ENCODE measurements around the gene FYTTD1. TPM values are rescaled to one million over a fixed set of nuclear protein-coding genes. Genes with fewer than 3 reads are reported as not detected.
"Not testable (repeated sequence)": the region's sequence is repeated elsewhere in the genome, so short reads cannot be mapped to it uniquely, and the experiment has no call there.

Gene FYTTD1, protein sequence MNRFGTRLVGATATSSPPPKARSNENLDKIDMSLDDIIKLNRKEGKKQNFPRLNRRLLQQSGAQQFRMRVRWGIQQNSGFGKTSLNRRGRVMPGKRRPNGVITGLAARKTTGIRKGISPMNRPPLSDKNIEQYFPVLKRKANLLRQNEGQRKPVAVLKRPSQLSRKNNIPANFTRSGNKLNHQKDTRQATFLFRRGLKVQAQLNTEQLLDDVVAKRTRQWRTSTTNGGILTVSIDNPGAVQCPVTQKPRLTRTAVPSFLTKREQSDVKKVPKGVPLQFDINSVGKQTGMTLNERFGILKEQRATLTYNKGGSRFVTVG
- 72.6 and 77.9 TPM in 2 replicates for total RNA-seq (2014; rRNA removed; shearing (Covaris generic))

DNA sequence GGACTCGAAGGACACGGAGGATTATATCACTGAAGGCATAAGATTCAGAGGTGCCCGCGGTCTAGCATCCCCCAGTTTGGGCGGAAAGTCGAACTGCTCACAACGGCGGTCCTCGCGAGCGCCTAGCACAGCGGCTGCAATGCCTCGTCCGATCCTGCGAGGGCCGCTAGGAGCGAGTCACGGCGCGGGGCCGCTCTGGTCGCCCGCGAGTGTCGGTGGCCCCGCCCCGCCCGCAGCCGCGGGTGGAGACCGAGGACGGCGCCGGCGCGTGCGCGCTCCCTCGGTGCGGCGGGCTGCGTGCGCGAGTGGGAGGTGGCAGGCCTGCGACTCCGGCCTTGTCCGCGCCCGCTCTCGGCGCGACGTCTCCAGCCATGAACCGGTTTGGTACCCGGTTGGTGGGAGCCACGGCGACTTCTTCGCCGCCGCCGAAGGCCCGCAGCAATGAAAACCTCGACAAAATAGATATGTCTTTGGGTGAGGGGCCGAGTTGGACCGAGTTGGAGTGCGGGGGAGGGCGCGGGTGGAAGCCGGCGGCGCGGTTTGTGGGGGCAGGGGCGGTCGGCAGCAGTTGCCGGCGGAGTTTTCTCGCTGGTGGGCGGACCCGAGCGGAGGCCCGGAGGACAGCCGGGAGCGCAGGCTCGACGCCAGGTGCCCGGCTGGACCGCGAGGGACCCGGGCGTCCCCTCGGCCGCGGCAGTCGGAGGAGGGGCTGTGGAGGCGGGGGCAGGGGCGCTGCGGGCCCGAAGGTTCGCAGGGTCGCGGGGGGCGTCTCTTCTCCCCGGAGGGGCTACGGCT lies at the start of gene FYTTD1:
TSS of gene FYTTD1 (plus strand) at position 283 of the 795 bp plus-strand sequence. CDS start at position 372, 89 bp downstream.
- DNase-seq (ENCODE audit: low read depth) = peak; percentile 89

DNA sequence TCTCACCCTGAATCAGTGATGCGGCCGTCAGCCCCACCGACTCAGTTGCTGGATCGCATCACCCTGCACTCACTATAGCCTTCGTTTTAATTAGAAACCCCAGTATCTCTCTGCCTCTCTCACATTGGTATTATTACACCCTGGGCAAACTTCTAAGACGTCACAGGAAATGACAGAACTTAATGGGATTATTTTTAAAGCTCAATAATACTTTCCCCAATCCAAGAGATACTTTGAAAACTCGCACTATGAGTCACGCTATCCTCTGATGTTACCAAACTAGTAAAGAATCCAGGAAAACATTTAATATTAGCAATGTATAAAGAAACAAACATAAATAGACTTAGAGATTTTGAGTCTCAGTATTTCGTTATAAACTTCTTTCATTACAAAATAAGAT lies 49.6 kb upstream of the FYTTD1 start:
- DNase-seq (ENCODE audit: low read depth) = no peak

DNA sequence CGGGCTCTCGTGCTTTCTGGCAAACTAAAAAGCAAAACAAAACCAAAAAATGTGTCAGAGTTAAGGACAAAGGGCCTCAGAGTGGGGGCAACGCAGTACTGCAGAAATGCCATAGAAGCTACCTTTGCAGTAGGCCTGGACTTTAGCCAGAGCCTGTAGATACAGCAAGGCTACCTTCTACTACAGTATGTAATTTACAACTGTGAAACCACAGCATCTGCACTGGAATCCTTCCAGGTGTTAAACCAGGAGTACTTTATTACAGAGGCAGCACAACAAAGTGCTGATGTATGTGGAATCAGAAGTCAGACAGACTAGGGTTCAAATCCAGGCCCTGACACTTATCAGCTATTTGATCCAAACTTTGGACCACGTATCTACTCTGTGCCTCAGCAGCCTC lies 47.8 kb upstream of the FYTTD1 start:
- no peak for DNase-seq (ENCODE audit: low read depth)

DNA sequence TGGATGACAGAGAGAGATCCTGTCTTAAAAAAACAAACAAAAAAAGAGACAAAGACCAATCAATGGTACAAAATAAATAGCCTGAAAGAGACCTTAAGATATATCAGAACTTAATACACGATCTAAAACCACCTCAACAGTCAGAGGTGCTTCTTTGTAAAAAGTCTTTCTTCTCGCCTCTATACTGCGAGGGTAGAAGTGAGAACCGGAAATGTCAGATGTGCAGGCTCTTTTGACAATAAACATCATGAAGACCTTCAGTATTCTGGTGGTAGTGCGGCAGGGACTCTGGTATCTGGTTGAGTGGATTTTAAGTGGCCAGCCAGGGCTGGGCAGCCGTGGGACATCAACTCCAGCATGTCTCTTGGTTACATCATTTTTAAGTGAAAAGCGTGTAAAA lies 43.0 kb upstream of the FYTTD1 start:
- DNase-seq (ENCODE audit: low read depth) = no peak

DNA sequence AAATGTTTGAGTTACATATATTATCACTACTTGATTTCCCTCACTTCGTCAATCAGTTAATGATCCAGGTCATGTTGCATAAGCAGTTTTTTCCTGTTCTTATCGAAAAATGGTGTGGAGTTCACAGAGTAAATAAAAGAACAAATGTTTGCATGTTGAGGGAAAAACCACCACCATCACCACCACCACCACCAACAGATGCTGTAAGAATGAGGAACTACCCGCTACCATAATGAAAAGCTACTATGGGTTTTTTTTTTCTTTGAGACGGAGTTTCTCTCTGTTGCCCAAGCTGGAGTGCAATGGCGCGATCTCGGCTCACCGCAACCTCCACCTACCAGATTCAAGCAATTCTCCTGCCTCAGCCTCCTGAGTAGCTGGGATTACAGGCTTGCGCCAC lies 40.5 kb upstream of the FYTTD1 start:
- DNase-seq (ENCODE audit: low read depth) = no peak

DNA sequence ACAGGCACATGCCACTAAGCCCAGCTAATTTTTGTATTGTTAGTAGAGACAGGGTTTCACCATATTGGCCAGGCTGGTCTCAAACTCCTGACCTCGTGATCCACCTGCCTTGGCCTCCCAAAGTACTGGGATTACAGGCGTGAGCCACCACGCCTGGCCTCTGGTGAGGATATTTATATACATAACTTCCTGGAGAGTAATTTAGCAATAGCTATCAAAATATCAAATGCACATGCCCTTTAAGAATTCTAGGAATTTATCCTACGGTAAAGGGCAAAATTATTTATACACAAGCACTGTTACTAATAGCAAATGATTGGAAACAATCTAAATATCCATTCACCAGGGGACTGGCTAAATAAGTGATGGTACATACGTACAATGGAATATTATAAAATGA lies 38.7 kb upstream of the FYTTD1 start:
- not testable (repeated sequence) for DNase-seq (ENCODE audit: low read depth)

DNA sequence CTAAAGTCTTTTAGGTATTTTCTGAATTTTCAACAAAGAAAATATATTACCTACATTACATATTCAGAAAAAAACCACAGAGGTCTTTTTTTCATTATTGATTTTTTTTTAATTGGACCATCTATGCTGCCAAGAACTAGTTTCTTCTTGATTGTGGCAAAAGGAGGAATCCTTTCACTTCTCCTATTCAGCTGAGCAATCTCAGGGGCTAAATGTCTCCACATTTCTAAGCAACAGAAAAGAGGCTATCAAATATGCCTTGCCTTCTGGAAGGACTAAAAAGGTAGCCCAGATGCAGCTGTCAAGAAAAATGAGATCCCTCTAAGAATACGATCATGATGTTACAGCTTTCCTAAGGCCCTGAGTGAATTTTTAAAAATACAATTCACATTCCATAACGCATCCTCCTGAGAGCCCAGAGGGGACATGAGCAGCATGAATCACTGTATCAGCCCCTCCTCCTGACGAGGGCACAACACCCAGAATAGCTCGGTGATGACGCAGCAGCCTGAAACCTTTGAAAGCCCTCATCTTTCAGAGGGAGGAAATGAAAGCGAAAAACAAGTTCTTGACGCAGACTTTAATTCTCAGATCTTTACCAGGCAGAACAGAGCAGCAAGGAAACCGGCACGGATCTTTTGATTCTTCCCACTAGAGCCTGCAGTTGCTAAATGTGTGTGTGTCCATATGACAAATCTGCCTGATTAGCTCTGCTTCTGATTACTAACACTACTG lies 37.5 kb upstream of the FYTTD1 start:
- DNase-seq (ENCODE audit: low read depth) = peak; percentile 97

DNA sequence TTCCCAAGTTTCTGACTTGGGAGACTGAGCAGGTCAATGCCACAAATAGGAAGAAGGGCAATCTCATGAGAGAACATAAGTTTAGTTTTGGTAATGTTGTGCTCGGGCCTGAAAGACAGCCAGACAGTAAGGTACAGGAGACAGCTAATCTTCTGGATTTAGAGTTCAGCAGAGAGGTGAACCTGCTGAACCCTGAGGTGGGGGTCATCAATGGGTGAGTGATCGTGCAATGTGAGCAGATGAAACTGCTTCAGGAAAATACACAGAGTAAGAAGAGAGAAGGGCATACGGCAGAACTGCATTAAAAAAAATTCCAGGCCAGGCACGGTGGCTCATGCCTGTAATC lies 36.2 kb upstream of the FYTTD1 start:
- no peak for DNase-seq (ENCODE audit: low read depth)

DNA sequence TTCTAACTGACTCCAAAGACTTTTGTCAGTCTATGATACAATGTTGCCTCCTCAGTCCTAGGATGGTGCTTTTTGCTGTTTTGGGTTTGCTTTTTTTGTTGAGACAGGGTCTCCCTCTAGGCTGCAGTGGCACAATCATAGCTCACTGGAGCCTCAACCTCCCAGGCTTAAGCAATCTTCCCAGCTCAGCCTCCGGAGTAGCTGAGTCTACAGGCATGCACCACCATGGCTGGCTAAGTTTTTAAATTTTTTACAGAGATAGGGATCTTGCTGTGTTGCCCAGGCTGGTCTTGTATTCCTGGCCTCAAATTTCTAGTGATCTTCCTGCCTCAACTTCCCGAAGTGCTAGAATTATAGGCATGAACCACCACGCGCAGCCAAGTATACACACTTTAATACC lies 35.4 kb upstream of the FYTTD1 start:
- no peak for DNase-seq (ENCODE audit: low read depth)

DNA sequence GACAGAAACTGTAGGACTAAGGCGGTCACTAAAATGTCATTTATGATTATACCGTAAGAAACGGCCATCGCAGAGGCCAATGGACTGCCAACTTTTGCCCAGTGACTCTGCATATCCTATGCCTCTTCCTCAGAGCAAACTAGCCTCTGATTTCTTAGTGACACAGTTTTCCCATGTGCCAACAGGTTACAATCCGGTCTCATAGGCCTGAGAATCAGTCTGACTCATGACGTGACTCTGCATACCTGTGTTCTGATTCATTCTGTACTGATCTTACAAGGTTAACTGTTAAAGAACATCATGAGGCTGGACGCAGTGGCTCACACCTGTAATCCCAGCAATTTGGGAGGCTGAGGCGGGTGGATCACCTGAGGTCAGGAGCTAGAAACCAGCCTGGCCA lies 30.8 kb upstream of the FYTTD1 start:
- DNase-seq (ENCODE audit: low read depth) = peak; percentile 66

DNA sequence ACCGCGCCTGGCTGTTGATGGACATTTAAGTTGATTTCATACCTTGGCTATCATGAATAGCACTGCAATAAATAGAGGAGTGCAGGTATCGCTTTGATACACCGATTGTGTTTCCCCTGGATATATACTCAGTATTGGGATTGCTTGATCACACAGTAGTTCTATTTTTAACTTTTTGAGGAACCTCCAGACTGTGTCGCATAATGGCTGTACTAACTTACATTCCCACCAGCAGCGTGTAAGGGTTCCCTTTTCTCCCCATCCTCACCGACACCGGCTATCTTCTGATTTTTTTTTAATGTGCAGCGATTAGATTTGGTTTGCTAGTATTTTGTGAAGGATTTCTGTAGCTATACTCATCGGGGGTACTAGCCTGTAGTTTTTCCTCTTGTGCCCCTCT lies 29.0 kb upstream of the FYTTD1 start:
- no peak for DNase-seq (ENCODE audit: low read depth)

DNA sequence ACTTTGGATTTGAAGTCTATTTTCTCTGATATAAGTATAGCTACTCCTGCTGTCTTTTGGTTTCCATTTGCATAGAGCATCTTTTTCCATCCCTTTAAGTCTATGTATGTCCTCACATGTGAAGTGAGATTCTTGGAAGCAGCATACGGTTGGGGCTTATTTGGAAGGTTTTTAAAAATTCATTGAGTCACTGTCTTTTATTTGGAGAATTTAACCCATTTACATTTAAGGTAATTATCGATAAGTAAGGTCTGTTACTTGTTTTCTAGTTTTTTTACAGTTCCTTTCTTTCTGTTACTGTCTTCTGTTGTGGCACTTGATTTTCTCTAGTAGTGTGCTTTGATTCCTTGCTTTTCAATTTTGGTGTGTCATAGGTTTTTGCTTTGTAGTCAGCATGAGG lies 26.9 kb upstream of the FYTTD1 start:
- DNase-seq (ENCODE audit: low read depth) = no peak

DNA sequence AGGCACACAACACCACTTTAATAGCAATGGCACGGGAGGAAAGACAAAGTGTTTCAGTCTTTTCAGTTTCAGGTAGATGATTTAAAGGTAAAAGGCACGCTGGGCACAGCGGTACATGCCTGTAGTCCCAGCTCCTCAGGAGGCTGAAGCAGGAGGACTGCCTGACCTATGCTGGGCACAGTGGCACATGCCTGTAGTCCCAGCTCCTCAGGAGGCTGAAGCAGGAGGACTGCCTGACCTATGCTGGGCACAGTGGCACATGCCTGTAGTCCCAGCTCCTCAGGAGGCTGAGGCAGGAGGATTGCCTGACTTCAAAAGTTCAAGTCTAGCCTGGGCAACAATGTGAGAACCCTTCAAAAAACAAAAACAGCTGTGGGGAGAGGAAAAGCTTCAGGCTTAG lies 21.8 kb upstream of the FYTTD1 start:
- not testable (repeated sequence) for DNase-seq (ENCODE audit: low read depth)

DNA sequence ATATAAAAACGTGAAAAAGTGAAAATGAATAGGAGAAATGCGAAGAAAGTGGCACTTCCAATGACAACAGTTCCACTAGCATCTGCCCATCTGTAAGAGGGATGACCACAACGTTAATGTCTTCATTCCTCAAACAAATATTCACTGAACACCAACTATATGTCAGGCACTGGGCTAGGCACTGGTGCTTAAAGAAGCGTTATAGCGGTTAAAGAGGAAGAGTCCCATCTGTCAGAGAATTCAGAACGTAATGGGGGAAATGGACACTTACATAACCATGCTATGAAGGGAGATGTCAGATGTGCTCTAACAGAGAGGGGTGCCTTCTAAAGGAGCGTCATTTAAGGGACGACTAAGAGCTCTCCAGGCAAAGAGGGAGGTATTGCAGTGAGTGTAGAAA lies 21.2 kb upstream of the FYTTD1 start:
- DNase-seq (ENCODE audit: low read depth) = no peak

DNA sequence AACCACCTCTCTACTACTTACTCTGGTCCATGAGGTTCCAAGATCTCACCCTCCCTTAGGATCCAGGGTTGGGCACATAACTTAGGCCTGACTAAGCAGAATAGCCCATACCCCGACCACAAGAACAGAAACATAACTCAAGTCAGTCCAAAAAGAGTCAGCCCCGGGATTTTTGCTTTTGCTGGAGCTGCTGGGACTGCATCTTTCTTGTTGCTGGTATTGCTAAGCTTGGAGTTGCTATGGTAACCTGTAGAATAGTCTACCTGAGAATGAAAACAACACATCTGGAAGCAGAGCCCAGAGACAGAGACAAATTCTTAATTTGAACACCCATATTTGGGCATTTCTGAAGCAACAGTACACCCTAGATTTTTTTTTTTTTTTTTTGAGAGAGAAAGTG lies 19.5 kb upstream of the FYTTD1 start:
- peak; percentile 89 for DNase-seq (ENCODE audit: low read depth)

DNA sequence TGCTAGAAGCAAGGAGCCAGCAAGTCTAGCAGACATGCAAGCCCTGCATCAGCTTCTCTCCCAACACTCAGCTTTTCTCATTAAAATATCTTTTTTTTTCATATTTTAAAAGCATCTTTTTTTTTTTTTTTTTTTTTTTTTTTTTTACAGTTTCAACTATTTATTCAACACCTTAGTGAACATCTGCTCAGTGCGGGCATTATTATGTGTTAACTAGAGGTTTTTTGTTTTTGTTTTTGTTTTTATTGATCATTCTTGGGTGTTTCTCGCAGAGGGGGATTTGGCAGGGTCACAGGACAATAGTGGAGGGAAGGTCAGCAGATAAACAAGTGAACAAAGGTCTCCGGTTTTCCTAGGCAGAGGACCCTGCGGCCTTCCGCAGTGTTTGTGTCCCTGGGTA lies 18.9 kb upstream of the FYTTD1 start:
- not testable (repeated sequence) for DNase-seq (ENCODE audit: low read depth)

DNA sequence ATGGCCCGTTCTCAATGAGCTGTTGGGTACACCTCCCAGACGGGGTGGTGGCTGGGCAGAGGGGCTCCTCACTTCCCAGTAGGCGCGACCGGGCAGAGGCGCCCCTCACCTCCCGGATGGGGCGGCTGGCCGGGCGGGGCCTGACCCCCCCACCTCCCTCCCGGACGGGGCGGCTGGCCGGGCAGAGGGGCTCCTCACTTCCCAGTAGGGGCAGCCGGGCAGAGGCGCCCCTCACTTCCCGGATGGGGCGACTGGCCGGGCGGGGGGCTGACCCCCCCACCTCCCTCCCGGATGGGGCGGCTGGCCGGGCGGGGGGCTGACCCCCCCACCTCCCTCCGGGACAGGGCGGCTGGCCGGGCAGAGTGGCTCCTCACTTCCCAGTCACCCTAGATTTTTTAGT lies 18.2 kb upstream of the FYTTD1 start:
- DNase-seq (ENCODE audit: low read depth) = not testable (repeated sequence)

DNA sequence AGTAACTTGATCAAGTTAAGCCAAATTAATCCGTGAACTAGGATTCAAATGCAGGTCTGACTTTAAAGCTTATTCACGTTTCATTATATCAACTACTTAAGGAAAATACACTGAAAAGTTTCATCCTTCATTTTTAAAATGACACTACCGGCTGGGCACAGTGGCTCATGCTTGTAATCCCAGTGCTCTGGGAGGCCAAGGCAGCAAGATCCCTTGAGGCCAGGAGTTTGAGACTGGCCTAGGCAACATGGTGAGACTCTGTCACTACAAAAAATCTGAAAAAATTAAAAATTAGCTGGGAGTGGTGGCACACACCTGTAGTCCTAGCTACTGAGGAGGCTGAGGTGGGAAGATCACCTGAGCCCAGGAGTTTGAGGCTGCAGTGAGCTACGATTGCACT lies 16.6 kb upstream of the FYTTD1 start:
- DNase-seq (ENCODE audit: low read depth) = no peak

DNA sequence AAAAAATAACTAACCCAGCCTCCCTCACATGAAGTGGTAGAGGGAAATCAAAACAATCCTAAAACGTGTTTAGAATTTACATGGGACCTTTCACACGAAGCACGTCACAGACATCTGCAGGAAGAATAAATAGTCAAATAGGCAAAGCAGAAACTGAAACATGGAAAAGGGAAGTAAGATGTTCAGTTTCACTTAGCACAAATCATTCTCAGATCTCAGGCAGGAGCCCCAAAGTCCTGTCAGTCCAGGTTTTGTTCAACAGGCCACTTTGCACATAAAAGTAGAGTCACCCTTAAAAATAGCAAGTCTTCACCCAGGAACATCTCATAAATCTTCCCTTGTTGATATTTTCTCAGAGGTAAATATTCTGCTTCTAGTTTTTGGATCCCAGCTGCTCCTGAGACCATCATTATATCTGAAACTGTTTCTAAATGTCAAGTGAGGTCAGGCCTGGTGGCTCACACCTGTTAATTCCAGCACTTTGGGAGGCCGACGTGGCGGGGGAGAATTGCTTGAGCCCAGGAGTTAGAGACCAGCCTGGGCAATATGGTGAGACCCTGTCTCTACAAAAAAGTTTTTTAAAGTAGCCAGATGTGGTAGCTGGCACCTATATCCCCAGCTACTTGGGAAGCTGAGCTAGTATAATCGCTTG lies 14.9 kb upstream of the FYTTD1 start:
- DNase-seq (ENCODE audit: low read depth) = no peak

DNA sequence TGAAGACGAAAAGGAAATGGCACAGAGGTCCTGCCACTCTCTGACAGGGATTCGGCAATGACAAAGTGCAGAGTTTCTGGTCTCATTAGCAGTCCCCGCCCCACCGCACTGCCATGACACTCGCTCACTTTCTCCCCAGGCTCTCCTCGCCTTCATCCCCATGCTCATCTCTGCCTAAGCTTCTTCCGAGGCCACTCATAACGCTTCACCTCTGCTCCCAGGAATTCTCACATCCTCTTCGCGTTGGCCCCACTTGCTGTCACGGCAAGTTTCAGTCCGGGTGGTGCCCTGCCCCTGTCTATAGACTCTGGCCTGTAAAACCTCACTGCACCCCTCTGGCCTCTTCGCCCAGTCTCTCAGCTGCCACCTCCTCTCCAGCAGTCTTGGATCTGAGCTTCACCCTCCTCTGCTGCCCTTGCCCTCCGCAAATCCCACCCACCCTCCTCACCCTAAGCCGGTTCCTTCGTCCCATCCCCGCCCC lies 13.6 kb upstream of the FYTTD1 start:
- DNase-seq (ENCODE audit: low read depth) = peak; percentile 26

DNA sequence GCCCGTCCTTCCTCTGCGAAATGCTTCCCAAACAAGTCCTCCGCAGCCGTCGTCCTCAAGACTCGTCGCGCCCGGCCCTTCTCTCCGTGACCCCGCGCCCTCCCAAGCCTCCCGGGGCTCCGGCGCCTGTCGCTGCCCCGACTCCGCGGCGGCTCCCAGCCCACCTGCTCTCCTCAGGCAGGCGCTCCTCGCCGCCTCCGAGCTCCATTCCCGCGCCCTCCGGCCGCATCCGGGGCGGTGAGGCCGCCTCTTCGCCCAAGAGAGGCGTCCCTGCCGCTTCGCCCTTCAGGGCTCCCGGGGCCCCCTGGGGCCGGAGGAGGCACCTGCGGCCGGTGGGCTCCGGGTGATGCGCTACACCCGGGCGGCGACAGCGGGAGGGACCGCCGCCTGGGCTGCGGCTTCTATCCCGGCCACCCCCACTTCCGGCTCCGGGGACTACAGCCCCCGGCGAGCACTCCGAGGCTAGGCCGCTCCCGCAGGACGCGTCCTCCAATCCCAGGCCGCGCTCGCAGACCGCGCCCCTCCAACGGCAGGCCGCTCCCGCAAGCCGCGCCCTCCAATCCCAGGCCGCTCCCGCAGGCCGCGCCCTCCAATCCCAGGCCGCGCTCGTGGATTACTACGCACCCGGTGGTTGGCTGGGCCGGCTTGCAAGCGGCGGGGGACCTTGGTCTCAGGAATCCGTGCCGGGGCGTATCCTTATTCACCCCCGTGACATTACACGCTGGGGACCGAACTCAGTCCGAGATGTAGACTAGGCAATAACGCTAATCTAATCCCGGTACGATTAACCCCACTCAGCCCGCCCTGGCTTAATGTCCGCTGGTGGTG lies 13.0 kb upstream of the FYTTD1 start, which contains the start of gene RUBCN:
TSS of gene RUBCN (minus strand) at position 414 of the 828 bp plus-strand sequence. CDS start at position 229, 185 bp downstream.
- DNase-seq (ENCODE audit: low read depth) = peak; percentile 95

Data from RPMI7951 (cell line).